ENCODE data around the gene LMBRD1. TPM values are rescaled to one million over a fixed set of nuclear protein-coding genes. Genes with fewer than 3 reads are reported as not detected.

Gene LMBRD1
- total RNA-seq, 4 donors from 2014 or later = 35.5 to 89.8 (median 70.7) TPM

DNA sequence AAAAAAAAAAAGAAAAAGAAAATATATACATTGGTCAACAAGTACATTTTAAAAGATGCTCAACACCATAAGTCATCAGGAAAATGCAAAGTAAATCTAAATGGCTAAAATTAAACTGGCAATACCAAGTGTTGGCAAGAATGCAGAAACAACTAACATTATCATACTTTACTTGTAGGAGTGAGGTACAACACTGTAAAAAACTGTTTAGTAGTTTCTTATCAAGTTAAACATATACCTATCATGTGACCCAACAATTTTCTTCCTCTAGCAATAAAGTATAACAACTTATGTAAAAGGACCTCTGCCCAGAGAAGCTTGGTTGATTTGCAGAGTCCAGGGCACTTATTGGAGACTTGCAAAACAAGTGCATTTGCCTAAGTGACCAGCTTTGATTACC, 40.4 kb downstream of the LMBRD1 start:
- Histone ChIP-seq H3K27me3 (no peaks in the 10 kb centered on the region), H3K4me3 (no peak overlapping the region), H3K9me3 (no peaks in the 10 kb centered on the region), H3K27ac (no peak overlapping the region), H3K4me1 (peaks cover 0 to 34% (median 7%) of the 10 kb centered on the region in 4 donors), H3K36me3 (no peaks in the 10 kb centered on the region)
- in situ Hi-C loops (cut with MboI; ENCODE audit: low pct_ligation_motif_present in 1 of 4, low pct_unique_long_range_greater_than_20kb in 1 of 4, low sequenced_read_pairs in 3 of 4) = no loop called here
- no peak for DNase-seq
- intact Hi-C loops (cut with DNase I; ENCODE audit: low total_unique reads) = no loop called here
- no peak for TF ChIP-seq EP300 (IDR thresholded peaks at IDR 0.05; ENCODE audit: low read depth)

- H3K4me1 ChIP-seq = no peaks in the 10 kb centered on the region
- H3K4me3 ChIP-seq = no peak overlapping the region
- in situ Hi-C loops (cut with MboI; ENCODE audit: low pct_ligation_motif_present in 1 of 4, low pct_unique_long_range_greater_than_20kb in 1 of 4, low sequenced_read_pairs in 3 of 4) (no loop called here), intact Hi-C loops (cut with DNase I; ENCODE audit: low total_unique reads) (no loop called here)
- no peaks in the 10 kb centered on the region for H3K9me3 ChIP-seq
- TF ChIP-seq POLR2AphosphoS5 (IDR thresholded peaks at IDR 0.05) (no peak), EP300 (IDR thresholded peaks at IDR 0.05; ENCODE audit: low read depth) (no peak), CTCF (IDR thresholded peaks at IDR 0.05) (no peak), POLR2A (IDR thresholded peaks at IDR 0.05) (no peak)
- H3K27me3 ChIP-seq = no peaks in the 10 kb centered on the region
- H3K27ac ChIP-seq = no peak overlapping the region
- 85 to 86% methylated on average over 4 of the region's 4 CpGs for WGBS, 2 donors (ENCODE audit: low coverage in 1 of 2)
- peaks cover 0 to 13% (median 4%) of the 10 kb centered on the region in 4 donors for H3K36me3 ChIP-seq
- no peak for DNase-seq
These were observed 61.8 kb downstream of the LMBRD1 start for GRCh38 chr6:69735027-69735426.

DNA sequence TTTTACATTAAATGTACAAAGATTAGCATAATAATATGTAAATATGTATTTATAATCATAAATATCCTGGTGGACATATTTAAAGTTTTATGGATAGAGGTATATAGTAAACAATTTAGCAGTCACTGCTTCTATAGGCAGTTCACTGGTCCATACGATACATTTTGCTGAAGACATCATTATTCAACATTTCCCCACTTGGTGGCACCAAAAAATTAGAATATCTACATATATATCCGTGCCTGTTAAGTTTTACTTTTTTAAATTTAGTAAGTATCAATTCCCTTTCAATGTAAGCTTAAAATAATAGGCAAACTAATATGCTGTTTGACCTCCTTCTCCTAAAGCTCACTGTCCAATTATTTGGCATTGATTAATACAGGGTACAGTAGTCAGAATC, 64.2 kb downstream of the LMBRD1 start:
- H3K9me3 ChIP-seq = no peaks in the 10 kb centered on the region
- H3K36me3 ChIP-seq = peaks cover 0 to 6% (median under 1%) of the 10 kb centered on the region in 4 donors
- no peak overlapping the region for H3K27ac ChIP-seq
- 42% methylated on average over 2 of the region's 2 CpGs for WGBS, 2 donors (ENCODE audit: low coverage in 1 of 2)
- no peaks in the 10 kb centered on the region for H3K27me3 ChIP-seq
- no peak for DNase-seq
- TF ChIP-seq CTCF (IDR thresholded peaks at IDR 0.05) (no peak), POLR2AphosphoS5 (IDR thresholded peaks at IDR 0.05) (no peak), EP300 (IDR thresholded peaks at IDR 0.05; ENCODE audit: low read depth) (no peak), POLR2A (IDR thresholded peaks at IDR 0.05) (no peak)
- intact Hi-C loops (cut with DNase I; ENCODE audit: low total_unique reads) = no loop called here
- no peak overlapping the region for H3K4me3 ChIP-seq
- H3K4me1 ChIP-seq = no peaks in the 10 kb centered on the region
- in situ Hi-C loops (cut with MboI; ENCODE audit: low pct_ligation_motif_present in 1 of 4, low pct_unique_long_range_greater_than_20kb in 1 of 4, low sequenced_read_pairs in 3 of 4) = no loop called here

GRCh38 chr6:69732045-69732444, 64.8 kb downstream of the LMBRD1 start:
- TF ChIP-seq CTCF (IDR thresholded peaks at IDR 0.05) = no peak
- no peak for TF ChIP-seq EP300 (IDR thresholded peaks at IDR 0.05; ENCODE audit: low read depth)
- no peak for TF ChIP-seq POLR2A (IDR thresholded peaks at IDR 0.05)
- TF ChIP-seq POLR2AphosphoS5 (IDR thresholded peaks at IDR 0.05) = no peak
- DNase-seq = no peak
- intact Hi-C loops (cut with DNase I; ENCODE audit: low total_unique reads) = no loop called here
- in situ Hi-C loops (cut with MboI; ENCODE audit: low pct_ligation_motif_present in 1 of 4, low pct_unique_long_range_greater_than_20kb in 1 of 4, low sequenced_read_pairs in 3 of 4) = no loop called here
- Histone ChIP-seq H3K36me3 (peaks cover 0 to under 1% (median 0%) of the 10 kb centered on the region in 4 donors), H3K27ac (no peak overlapping the region), H3K9me3 (no peaks in the 10 kb centered on the region), H3K4me1 (no peaks in the 10 kb centered on the region), H3K4me3 (no peak overlapping the region), H3K27me3 (no peaks in the 10 kb centered on the region)
- WGBS, 2 donors (ENCODE audit: low coverage in 1 of 2) = 64% methylated on average over 2 of the region's 2 CpGs

GRCh38 chr6:69729870-69730449, 66.8 kb downstream of the LMBRD1 start:
- H3K36me3 ChIP-seq = peaks cover 0 to 13% (median 2%) of the 10 kb centered on the region in 4 donors
- in situ Hi-C loops (cut with MboI; ENCODE audit: low pct_ligation_motif_present in 1 of 4, low pct_unique_long_range_greater_than_20kb in 1 of 4, low sequenced_read_pairs in 3 of 4) = no loop called here
- H3K27me3 ChIP-seq = no peaks in the 10 kb centered on the region
- no peak overlapping the region for H3K4me3 ChIP-seq
- TF ChIP-seq CTCF (IDR thresholded peaks at IDR 0.05) (peak in 3 of 5 experiments; percentile 27 to 36 (median 31)), POLR2AphosphoS5 (IDR thresholded peaks at IDR 0.05) (no peak)
- 59 to 67% methylated on average over 3 of the region's 3 CpGs for WGBS, 2 donors (ENCODE audit: low coverage in 1 of 2)
- no peaks in the 10 kb centered on the region for H3K4me1 ChIP-seq
- no peak overlapping the region for H3K27ac ChIP-seq
- intact Hi-C loops (cut with DNase I; ENCODE audit: low total_unique reads) = no loop called here
- no peak for DNase-seq
- peaks cover 0 to 9% of the 10 kb centered on the region in 2 donors for H3K9me3 ChIP-seq

Measured in transverse colon (tissue), 4 donors.